Measurements from ENCODE around the gene RCAN3. TPM values are rescaled to one million over a fixed set of nuclear protein-coding genes. Genes with fewer than 3 reads are reported as not detected.

The RCAN3 gene
- total and polyA plus RNA-seq, 2 of the 13 experiments (the other 11 are each of a cell fraction or from before 2014, with no cell fraction given) = 12.2 to 13.3 TPM

DNA sequence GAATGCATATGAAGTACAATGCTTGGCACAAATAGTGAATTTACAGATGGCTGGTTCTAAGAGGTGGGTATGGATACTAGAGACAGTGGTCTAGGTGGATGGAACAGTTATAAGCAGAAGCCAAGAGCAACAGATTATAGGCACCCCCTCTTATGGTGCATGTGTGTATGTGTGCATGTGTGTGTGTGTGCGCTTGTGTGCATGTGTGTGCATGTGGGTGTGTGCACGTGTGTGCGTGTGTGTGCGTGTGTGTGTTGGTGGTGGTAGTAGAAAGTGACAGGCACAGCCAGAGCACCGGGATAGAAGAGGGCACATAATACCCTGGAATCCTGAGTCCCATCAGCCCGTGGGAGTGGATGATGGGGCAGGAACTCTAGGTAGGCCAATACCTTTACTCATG, 54.6 kb downstream of the RCAN3 start:
- DNase-seq (ENCODE audit: low spot score) = no peak
- Histone ChIP-seq H3K9ac (ENCODE audit: insufficient read depth, low read depth, low read length) (peak overlapping the region; percentile 31), H3K4me1 (ENCODE audit: insufficient read depth, low read length) (peaks cover 74% of the 10 kb centered on the region), H3K4me2 (ENCODE audit: low read depth, low read length) (peak overlapping the region; percentile 96), H3K79me2 (ENCODE audit: insufficient read depth, low read length) (peaks cover 4% of the 10 kb centered on the region), H3K4me3 (replicated peaks in 1 of 3; ENCODE audit: insufficient read depth in 1 of 3, low read depth in 2 of 3, low read length in 3 of 3) (peak overlapping the region; percentile 29 to 82 (median 60); a peak in 5 of 6 replicates), H2AFZ (ENCODE audit: low read length) (no peak overlapping the region), H3K27ac (ENCODE audit: extremely low read length, insufficient read depth, low read length) (peak overlapping the region; percentile 59), H3K9me3 (ENCODE audit: low read length) (no peaks in the 10 kb centered on the region), H3K27me3 (ENCODE audit: control insufficient read depth in 1 of 2, insufficient read depth in 2 of 2, low read length in 2 of 2) (no peaks in the 10 kb centered on the region), H4K20me1 (ENCODE audit: insufficient read depth, low read length) (no peaks in the 10 kb centered on the region; the same call in 1 of the 2 replicates), H3K36me3 (replicated peaks in 1 of 2; ENCODE audit: control insufficient read depth in 1 of 2, insufficient read depth in 2 of 2, low read length in 2 of 2) (no peaks in the 10 kb centered on the region)
- intact Hi-C loops (cut with micrococcal nuclease; ENCODE audit: unreplicated experiment) (loop anchor here (5.0 kb wide), 2 partner anchors 55 to 80 kb away; partner anchors contain the start of gene RCAN3), in situ Hi-C loops (cut with HindIII; ENCODE audit: extremely low pct_ligation_motif_present, low pct_unique_long_range_greater_than_20kb) (no loop called here)
- ChIA-PET POLR2A (interaction anchor here (1.3 to 2.1 kb wide), 6 partner anchors 8 to 142 kb away, joined by 3 to 13 read pairs (median 8); partner anchors contain the start of gene NIPAL3), CTCF (ENCODE audit: low intra/inter-chr PET ratio, low total read pairs) (interaction anchor here (1.5 kb wide), 1 partner anchor 30 kb away, joined by 5 read pairs; no protein-coding TSS in a partner anchor)
- TSS peak; percentile 47 for BruUV-seq (replicated peaks)
- FAIRE-seq = no peak
- TF ChIP-seq MNT (IDR thresholded peaks at IDR 0.05) (peak; percentile 55), HOXA9 (CRISPR knock-in tag; IDR thresholded peaks at IDR 0.05; ENCODE audit: borderline replicate concordance) (0 out of 2 replicates have a peak, but pooled peaks have one; percentile 38), ZBTB7A (CRISPR knock-in tag; IDR thresholded peaks at IDR 0.05) (no peak)
- ATAC-seq = no peak
- 77% methylated on average over 6 of the region's 6 CpGs for WGBS (ENCODE audit: low lambda C conversion rate)

DNA sequence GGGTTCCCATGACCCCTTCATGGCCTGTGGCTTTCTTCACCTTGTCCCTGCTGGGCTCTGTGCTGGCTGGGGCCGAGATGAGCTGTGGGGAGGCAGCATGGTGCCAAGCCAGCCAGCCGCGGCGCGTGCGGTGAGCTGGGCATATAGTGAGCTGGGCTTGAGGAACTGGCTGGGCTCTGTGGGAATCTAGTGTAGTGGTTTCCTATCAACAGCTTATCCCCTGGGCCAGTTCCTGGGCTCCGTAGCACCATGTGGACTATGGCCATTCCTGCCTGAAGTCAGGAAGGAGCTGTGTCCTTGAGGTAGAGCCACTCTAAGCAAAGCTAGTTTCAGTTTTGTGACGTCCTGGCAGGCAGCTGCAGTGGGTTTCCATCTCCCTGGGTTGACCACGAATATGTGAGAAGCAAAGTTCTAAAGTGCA, 55.1 kb downstream of the RCAN3 start:
- DNase-seq (ENCODE audit: low spot score) (no peak), ATAC-seq (peak; percentile 26), FAIRE-seq (peak; percentile 32)
- no peaks in the 10 kb centered on the region for H3K9me3 ChIP-seq (ENCODE audit: low read length)
- BruUV-seq (replicated peaks) = no TSS peak
- peaks cover 4% of the 10 kb centered on the region for H3K79me2 ChIP-seq (ENCODE audit: insufficient read depth, low read length)
- ChIA-PET POLR2A (interaction anchor here (0.8 to 2.1 kb wide), 8 partner anchors 8 to 143 kb away, joined by 3 to 13 read pairs (median 6); partner anchors contain the start of gene NIPAL3), CTCF (ENCODE audit: low intra/inter-chr PET ratio, low total read pairs) (no interaction called here)
- 45% methylated on average over 9 of the region's 9 CpGs for WGBS (ENCODE audit: low lambda C conversion rate)
- intact Hi-C loops (cut with micrococcal nuclease; ENCODE audit: unreplicated experiment) (loop anchor here (5.0 kb wide), 2 partner anchors 55 to 80 kb away; partner anchors contain the start of gene RCAN3), in situ Hi-C loops (cut with HindIII; ENCODE audit: extremely low pct_ligation_motif_present, low pct_unique_long_range_greater_than_20kb) (no loop called here)
- H3K4me3 ChIP-seq (replicated peaks in 1 of 3; ENCODE audit: insufficient read depth in 1 of 3, low read depth in 2 of 3, low read length in 3 of 3) = peak overlapping the region in 2 of 3 experiments; percentile 29 to 82; a peak in 4 of 6 replicates
- no peaks in the 10 kb centered on the region for H3K27me3 ChIP-seq (ENCODE audit: control insufficient read depth in 1 of 2, insufficient read depth in 2 of 2, low read length in 2 of 2)
- H3K9ac ChIP-seq (ENCODE audit: insufficient read depth, low read depth, low read length) = peak overlapping the region; percentile 31
- no peak overlapping the region for H2AFZ ChIP-seq (ENCODE audit: low read length)
- peak overlapping the region; percentile 96 for H3K4me2 ChIP-seq (ENCODE audit: low read depth, low read length)
- peaks cover 74% of the 10 kb centered on the region for H3K4me1 ChIP-seq (ENCODE audit: insufficient read depth, low read length)
- H4K20me1 ChIP-seq (ENCODE audit: insufficient read depth, low read length) = no peaks in the 10 kb centered on the region; the same call in 1 of the 2 replicates
- no peaks in the 10 kb centered on the region; a peak in 1 of 5 replicates for H3K36me3 ChIP-seq (replicated peaks in 1 of 2; ENCODE audit: control insufficient read depth in 1 of 2, insufficient read depth in 2 of 2, low read length in 2 of 2)
- H3K27ac ChIP-seq (ENCODE audit: extremely low read length, insufficient read depth, low read length) = peak overlapping the region; percentile 59
- peak; percentile 8; the same call in 1 of the 2 replicates for TF ChIP-seq SALL1 (CRISPR knock-in tag; IDR thresholded peaks at IDR 0.05)
- TF ChIP-seq, protein P1, sequence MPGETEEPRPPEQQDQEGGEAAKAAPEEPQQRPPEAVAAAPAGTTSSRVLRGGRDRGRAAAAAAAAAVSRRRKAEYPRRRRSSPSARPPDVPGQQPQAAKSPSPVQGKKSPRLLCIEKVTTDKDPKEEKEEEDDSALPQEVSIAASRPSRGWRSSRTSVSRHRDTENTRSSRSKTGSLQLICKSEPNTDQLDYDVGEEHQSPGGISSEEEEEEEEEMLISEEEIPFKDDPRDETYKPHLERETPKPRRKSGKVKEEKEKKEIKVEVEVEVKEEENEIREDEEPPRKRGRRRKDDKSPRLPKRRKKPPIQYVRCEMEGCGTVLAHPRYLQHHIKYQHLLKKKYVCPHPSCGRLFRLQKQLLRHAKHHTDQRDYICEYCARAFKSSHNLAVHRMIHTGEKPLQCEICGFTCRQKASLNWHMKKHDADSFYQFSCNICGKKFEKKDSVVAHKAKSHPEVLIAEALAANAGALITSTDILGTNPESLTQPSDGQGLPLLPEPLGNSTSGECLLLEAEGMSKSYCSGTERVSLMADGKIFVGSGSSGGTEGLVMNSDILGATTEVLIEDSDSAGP (CRISPR knock-in tag; IDR thresholded peaks at IDR 0.05; ENCODE audit: borderline replicate concordance) = peak; percentile 8; the same call in 1 of the 2 replicates
- TF ChIP-seq SP4 (CRISPR knock-in tag; IDR thresholded peaks at IDR 0.05) = 0 out of 2 replicates have a peak, but pooled peaks have one; percentile 10
- TF ChIP-seq MAX (IDR thresholded peaks at IDR 0.05) = peak; percentile 10; the same call in 1 of the 2 replicates
- TF ChIP-seq GABPB1 (CRISPR knock-in tag; IDR thresholded peaks at IDR 0.05) = peak; percentile 13; the same call in 1 of the 2 replicates
- no peak for TF ChIP-seq ZNF614 (CRISPR knock-in tag; IDR thresholded peaks at IDR 0.05; ENCODE audit: borderline replicate concordance)
- TF ChIP-seq TARDBP (CRISPR knock-in tag; IDR thresholded peaks at IDR 0.05) = peak; percentile 37; the same call in 1 of the 2 replicates
- no peak for TF ChIP-seq RBFOX2 (IDR thresholded peaks at IDR 0.05; ENCODE audit: low read depth, low read length)
- no peak for TF ChIP-seq ZNF383 (CRISPR knock-in tag; IDR thresholded peaks at IDR 0.05; ENCODE audit: borderline replicate concordance)
- 0 out of 2 replicates have a peak, but pooled peaks have one; percentile 30 for TF ChIP-seq MXD1 (CRISPR knock-in tag; IDR thresholded peaks at IDR 0.05)

All from HepG2 (cell line).